CD14-positive monocyte (primary cell): ENCODE data around the gene CUBN. TPM values are rescaled to one million over a fixed set of nuclear protein-coding genes. Genes with fewer than 3 reads are reported as not detected.

ENCODE experiments used
- DNase-seq, 3 donors: peaks; one replicate each; pipeline ENCODE4 v3.0.0-alpha.2; 2011 to 2022
- H2AFZ ChIP-seq: 2 replicates; pipeline ENCODE4 v1.6.0; 2012; ENCODE audit warnings: mild to moderate bottlenecking, low read depth, low read length, inconsistent platforms; ENCODE audit not compliant: insufficient read depth, poor library complexity, severe bottlenecking
- H3K27ac ChIP-seq, 2 donors: 1 replicate in 1 of 2; 2 replicates in 1 of 2; pipeline ENCODE4 v1.5.1; 2012 to 2013; ENCODE audit warnings: low read length in 2 of 2, control low read depth in 1 of 2, inconsistent platforms in 1 of 2, low read depth in 1 of 2, mild to moderate bottlenecking in 1 of 2
- H3K27me3 ChIP-seq, 2 donors: one replicate each; pipeline versions ENCODE4 v1.6.0 to v1.6.1; 2011 to 2013; ENCODE audit warnings: low read length in 2 of 2; ENCODE audit not compliant: control insufficient read depth in 2 of 2, insufficient read depth in 2 of 2
- H3K36me3 ChIP-seq, 2 donors: replicated peaks in 1 of 2; 1 replicate in 1 of 2; 2 replicates in 1 of 2; pipeline versions ENCODE4 v1.5.1 to v1.6.1; 2012 to 2013; ENCODE audit warnings: low read length in 2 of 2, control low read depth in 1 of 2, inconsistent platforms in 1 of 2, mild to moderate bottlenecking in 1 of 2; ENCODE audit not compliant: insufficient read depth in 2 of 2, control insufficient read depth in 1 of 2
- H3K4me1 ChIP-seq, 2 donors: 1 replicate in 1 of 2; 2 replicates in 1 of 2; pipeline versions ENCODE4 v1.5.1 to v1.6.1; 2012 to 2013; ENCODE audit warnings: low read length in 2 of 2, control low read depth in 1 of 2, inconsistent platforms in 1 of 2, mild to moderate bottlenecking in 1 of 2, moderate library complexity in 1 of 2; ENCODE audit not compliant: insufficient read depth in 2 of 2, control insufficient read depth in 1 of 2
- H3K4me2 ChIP-seq: replicated peaks from 2 replicates; pipeline ENCODE3; 2012; ENCODE audit warnings: low read length, moderate library complexity, mild to moderate bottlenecking; ENCODE audit not compliant: poor library complexity, severe bottlenecking; ENCODE audit errors: extremely low read depth
- H3K4me3 ChIP-seq, 3 experiments: fragments of 200-600 bp in 1 of 3; sonication (generic) in 1 of 3; replicated peaks in 1 of 3; 1 replicate in 2 of 3; 2 replicates in 1 of 3; pipeline ENCODE4 v1.5.1; 2011 to 2013; ENCODE audit warnings: low read length in 3 of 3, mild to moderate bottlenecking in 3 of 3, control low read depth in 2 of 3, low read depth in 2 of 3, inconsistent platforms in 1 of 3, moderate library complexity in 1 of 3
- H3K79me2 ChIP-seq: 2 replicates; pipeline ENCODE4 v1.6.0; 2012; ENCODE audit warnings: mild to moderate bottlenecking, control low read depth, inconsistent platforms, low read length, moderate library complexity; ENCODE audit not compliant: insufficient read depth
- H3K9ac ChIP-seq: 2 replicates; pipeline ENCODE4 v1.6.0; 2017; ENCODE audit warnings: low read length, mild to moderate bottlenecking; ENCODE audit not compliant: insufficient read depth, poor library complexity, severe bottlenecking
- H3K9me3 ChIP-seq, 2 donors: replicated peaks in 1 of 2; 1 replicate in 1 of 2; 2 replicates in 1 of 2; pipeline versions ENCODE4 v1.5.1 to v1.6.1; 2012 to 2013; ENCODE audit warnings: low read length in 2 of 2, control low read depth in 1 of 2; ENCODE audit not compliant: control insufficient read depth in 1 of 2, insufficient read depth in 1 of 2
- H4K20me1 ChIP-seq: 2 replicates; pipeline ENCODE4 v1.6.0; 2012; ENCODE audit warnings: mild to moderate bottlenecking, low read length, control low read depth, moderate library complexity; ENCODE audit not compliant: insufficient read depth
- H3K27ac Mint-ChIP-seq, 7 donors: one replicate each; pipeline ENCODE4 v1.8.0; 2020; ENCODE audit warnings: mild to moderate bottlenecking in 7 of 7, mixed read lengths in 7 of 7, moderate library complexity in 6 of 7, inconsistent platforms in 2 of 7
- H3K27me3 Mint-ChIP-seq, 3 donors: one replicate each; pipeline ENCODE4 v1.8.0; 2021 to 2022; ENCODE audit warnings: low read depth in 3 of 3, mild to moderate bottlenecking in 3 of 3, mixed read lengths in 3 of 3, moderate library complexity in 3 of 3, inconsistent platforms in 1 of 3
- H3K36me3 Mint-ChIP-seq, 2 donors: one replicate each; pipeline ENCODE4 v1.8.0; 2020; ENCODE audit warnings: mixed read lengths in 2 of 2, inconsistent platforms in 1 of 2, mild to moderate bottlenecking in 1 of 2
- H3K4me1 Mint-ChIP-seq: one replicate; pipeline ENCODE4 v1.8.0; 2020; ENCODE audit warnings: mild to moderate bottlenecking, mixed read lengths
- H3K4me3 Mint-ChIP-seq, 2 donors: one replicate each; pipeline ENCODE4 v1.8.0; 2020; ENCODE audit warnings: mild to moderate bottlenecking in 2 of 2, mixed read lengths in 2 of 2, moderate library complexity in 1 of 2
- H3K9me3 Mint-ChIP-seq, 7 donors: one replicate each; pipeline ENCODE4 v1.8.0; 2020 to 2022; ENCODE audit warnings: mixed read lengths in 7 of 7, mild to moderate bottlenecking in 6 of 7, moderate library complexity in 6 of 7, inconsistent platforms in 2 of 7
- CTCF ChIP-seq: fragments of 200-600 bp; IDR thresholded peaks from one replicate; pipeline ENCODE4 v1.8.0; 2022; ENCODE audit warnings: antibody characterized with exemption, mild to moderate bottlenecking
- WGBS: methylation state at CpG from one replicate; pipeline ENCODE4 v1.1.5; 2013; ENCODE audit warnings: missing lambda C conversion rate; ENCODE audit not compliant: insufficient coverage; 5-methylcytosine and 5-hydroxymethylcytosine counted together
- intact Hi-C, 2 donors: fragments of 100-400 bp; cut with micrococcal nuclease; formaldehyde crosslinking; loops; one replicate each; pipeline versions ENCODE4 v1.15.0 to v1.15.1; 2023
- polyA plus RNA-seq, 3 donors: library from polyadenylated mRNA; depleted of rRNA in 1 of 3; unstranded in 2 of 3; stranded (reverse) in 1 of 3; fragments of 300-500 nt in 2 of 3; fragments of >200 nt in 1 of 3; fragmentation: Illumina TruSeq in 2 of 3; gene quantifications; 1 replicate in 2 of 3; 2 replicates in 1 of 3; pipeline ENCODE4 v1.2.3, GENCODE V29; 2012 to 2021

The CUBN gene
- polyA plus RNA-seq, 3 donors = 0.95 TPM; not detected in 2

- no peak overlapping the region for H3K27ac Mint-ChIP-seq
- H3K4me1 Mint-ChIP-seq = peaks cover 5% of the 10 kb centered on the region
- WGBS = no CpG with 5 or more reads among the region's 3 CpGs
- intact Hi-C loops = no loop called here
- H3K4me3 Mint-ChIP-seq = no peak overlapping the region
- H3K9me3 Mint-ChIP-seq = peaks cover 2 to 17% (median 7%) of the 10 kb centered on the region in 7 donors
- H3K79me2 ChIP-seq = no peaks in the 10 kb centered on the region
- H3K27me3 Mint-ChIP-seq = peaks cover 0 to 1% (median 0%) of the 10 kb centered on the region in 3 donors
- no peak overlapping the region for H3K27ac ChIP-seq
- TF ChIP-seq CTCF = no peak
- H3K4me3 ChIP-seq = no peak overlapping the region
- H3K36me3 ChIP-seq = no peaks in the 10 kb centered on the region
- H3K9ac ChIP-seq = no peak overlapping the region
- H3K4me2 ChIP-seq = no peak overlapping the region
- H2AFZ ChIP-seq = no peak overlapping the region
- H3K27me3 ChIP-seq = no peaks in the 10 kb centered on the region
- no peaks in the 10 kb centered on the region for H3K4me1 ChIP-seq
- peaks cover 0 to 3% of the 10 kb centered on the region in 2 donors for H3K9me3 ChIP-seq
- H3K36me3 Mint-ChIP-seq = peaks cover 0 to 4% of the 10 kb centered on the region in 2 donors
- DNase-seq = no peak
- H4K20me1 ChIP-seq = no peaks in the 10 kb centered on the region
Observed at GRCh38 chr10:17051851-17052250, 77.8 kb downstream of the CUBN start.

GRCh38 chr10:17049195-17049594 is 80.4 kb downstream of the CUBN start:
- no peak overlapping the region for H3K27ac ChIP-seq
- TF ChIP-seq CTCF = no peak
- peak in 1 of 3 donors; percentile 18 for DNase-seq
- peak overlapping the region in 1 of 7 donors; percentile 28 for H3K27ac Mint-ChIP-seq
- no peaks in the 10 kb centered on the region for H3K27me3 ChIP-seq
- no CpG with 5 or more reads among the region's 1 CpG for WGBS
- no peak overlapping the region for H3K9ac ChIP-seq
- peaks cover 0 to 3% of the 10 kb centered on the region in 2 donors for H3K9me3 ChIP-seq
- no peak overlapping the region for H3K4me3 ChIP-seq
- intact Hi-C loops = no loop called here
- no peak overlapping the region for H2AFZ ChIP-seq
- H3K4me1 Mint-ChIP-seq = peaks cover 4% of the 10 kb centered on the region
- H3K36me3 Mint-ChIP-seq = peaks cover 0 to 4% of the 10 kb centered on the region in 2 donors
- H3K4me1 ChIP-seq = no peaks in the 10 kb centered on the region
- no peaks in the 10 kb centered on the region for H3K27me3 Mint-ChIP-seq
- no peak overlapping the region for H3K4me2 ChIP-seq
- no peaks in the 10 kb centered on the region for H3K36me3 ChIP-seq
- H3K79me2 ChIP-seq = no peaks in the 10 kb centered on the region
- H3K4me3 Mint-ChIP-seq = no peak overlapping the region
- H3K9me3 Mint-ChIP-seq = peaks cover 2 to 14% (median 7%) of the 10 kb centered on the region in 7 donors
- H4K20me1 ChIP-seq = no peaks in the 10 kb centered on the region
